Vagina (tissue), 2 donors: ENCODE data around the gene SRPK1. TPM values are rescaled to one million over a fixed set of nuclear protein-coding genes. Genes with fewer than 3 reads are reported as not detected.

Source experiments
- DNase-seq, 2 donors: peaks; one replicate each; pipeline ENCODE4 v3.0.0-alpha.2; 2017; ENCODE audit errors: extremely low spot score in 2 of 2
- H3K27ac ChIP-seq: fragments of 200-600 bp; sonication (generic); one replicate; pipeline ENCODE4 v1.5.1; 2019
- H3K27me3 ChIP-seq: fragments of 200-600 bp; sonication (generic); one replicate; pipeline ENCODE4 v1.5.1; 2019
- H3K36me3 ChIP-seq, 2 donors: fragments of 200-600 bp; sonication (generic); one replicate each; pipeline ENCODE4 v1.5.1; 2017 to 2019
- H3K4me1 ChIP-seq: fragments of 200-600 bp; sonication (generic); one replicate; pipeline ENCODE4 v1.5.1; 2019
- H3K4me3 ChIP-seq, 2 donors: fragments of 200-600 bp; sonication (generic); 1 replicate in 1 of 2; 2 replicates in 1 of 2; pipeline ENCODE4 v1.5.1; 2016 to 2019
- H3K9me3 ChIP-seq: fragments of 200-600 bp; sonication (generic); one replicate; pipeline ENCODE4 v1.5.1; 2019
- POLR2A ChIP-seq, 2 donors: fragments of 450-650 bp; IDR thresholded peaks; one replicate each; pipeline ENCODE4 v1.6.1; 2017; ENCODE audit warnings: antibody characterized with exemption in 2 of 2, mild to moderate bottlenecking in 2 of 2, moderate library complexity in 2 of 2
- POLR2AphosphoS5 ChIP-seq, 2 donors: sonication (generic); formaldehyde crosslinking; IDR thresholded peaks; one replicate each; pipeline ENCODE4 v1.9.0; 2017; ENCODE audit warnings: antibody characterized with exemption in 2 of 2, mild to moderate bottlenecking in 2 of 2, low read depth in 1 of 2; ENCODE audit not compliant: insufficient read depth in 1 of 2
- intact Hi-C: fragments of 100-400 bp; cut with DNase I; formaldehyde crosslinking; loops from one replicate; pipeline ENCODE4 v1.15.1; 2023
- total RNA-seq: library from RNA; depleted of rRNA; stranded (reverse); fragments of >200 nt; gene quantifications from one replicate; pipeline ENCODE4 v1.2.3, GENCODE V29; 2016
- TF ChIP-seq, protein P1 (sequence below), 3 experiments: fragments of 450-650 bp in 2 of 3; fragments of 200-600 bp in 1 of 3; sonication (generic) in 1 of 3; IDR thresholded peaks; one replicate each; pipeline ENCODE4 v1.5.1; 2017 to 2019; ENCODE audit warnings: antibody characterized with exemption in 3 of 3, mild to moderate bottlenecking in 2 of 3, moderate library complexity in 2 of 3

SRPK1 gene
- total RNA-seq, 1 donor from 2014 or later: 59.2 TPM

DNA sequence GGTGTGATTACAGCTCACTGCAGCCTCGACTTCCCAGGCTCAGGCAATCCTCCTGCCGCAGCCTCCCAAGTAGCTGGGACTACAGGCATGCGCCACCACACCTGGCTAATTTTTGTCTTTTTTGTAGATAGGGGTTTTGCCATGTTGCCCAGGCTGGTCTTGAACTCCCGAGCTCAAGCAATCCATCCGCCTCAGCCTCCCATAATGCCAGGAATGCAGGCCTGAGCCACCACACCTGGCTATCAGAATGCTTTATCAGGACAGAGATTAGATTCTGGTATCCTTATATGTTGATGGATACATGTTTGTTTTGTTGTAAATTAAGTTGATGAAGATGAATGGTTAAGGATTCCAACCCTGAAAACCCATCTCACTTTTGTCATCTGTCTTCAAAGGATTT, 91.6 kb downstream of the SRPK1 start:
- H3K27ac ChIP-seq: no peak overlapping the region
- TF ChIP-seq, protein P1, sequence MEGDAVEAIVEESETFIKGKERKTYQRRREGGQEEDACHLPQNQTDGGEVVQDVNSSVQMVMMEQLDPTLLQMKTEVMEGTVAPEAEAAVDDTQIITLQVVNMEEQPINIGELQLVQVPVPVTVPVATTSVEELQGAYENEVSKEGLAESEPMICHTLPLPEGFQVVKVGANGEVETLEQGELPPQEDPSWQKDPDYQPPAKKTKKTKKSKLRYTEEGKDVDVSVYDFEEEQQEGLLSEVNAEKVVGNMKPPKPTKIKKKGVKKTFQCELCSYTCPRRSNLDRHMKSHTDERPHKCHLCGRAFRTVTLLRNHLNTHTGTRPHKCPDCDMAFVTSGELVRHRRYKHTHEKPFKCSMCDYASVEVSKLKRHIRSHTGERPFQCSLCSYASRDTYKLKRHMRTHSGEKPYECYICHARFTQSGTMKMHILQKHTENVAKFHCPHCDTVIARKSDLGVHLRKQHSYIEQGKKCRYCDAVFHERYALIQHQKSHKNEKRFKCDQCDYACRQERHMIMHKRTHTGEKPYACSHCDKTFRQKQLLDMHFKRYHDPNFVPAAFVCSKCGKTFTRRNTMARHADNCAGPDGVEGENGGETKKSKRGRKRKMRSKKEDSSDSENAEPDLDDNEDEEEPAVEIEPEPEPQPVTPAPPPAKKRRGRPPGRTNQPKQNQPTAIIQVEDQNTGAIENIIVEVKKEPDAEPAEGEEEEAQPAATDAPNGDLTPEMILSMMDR (IDR thresholded peaks at IDR 0.05): no peak
- TF ChIP-seq POLR2AphosphoS5 (IDR thresholded peaks at IDR 0.05; ENCODE audit: insufficient read depth in 1 of 2, low read depth in 1 of 2) (no peak), POLR2A (IDR thresholded peaks at IDR 0.05) (no peak)

DNA sequence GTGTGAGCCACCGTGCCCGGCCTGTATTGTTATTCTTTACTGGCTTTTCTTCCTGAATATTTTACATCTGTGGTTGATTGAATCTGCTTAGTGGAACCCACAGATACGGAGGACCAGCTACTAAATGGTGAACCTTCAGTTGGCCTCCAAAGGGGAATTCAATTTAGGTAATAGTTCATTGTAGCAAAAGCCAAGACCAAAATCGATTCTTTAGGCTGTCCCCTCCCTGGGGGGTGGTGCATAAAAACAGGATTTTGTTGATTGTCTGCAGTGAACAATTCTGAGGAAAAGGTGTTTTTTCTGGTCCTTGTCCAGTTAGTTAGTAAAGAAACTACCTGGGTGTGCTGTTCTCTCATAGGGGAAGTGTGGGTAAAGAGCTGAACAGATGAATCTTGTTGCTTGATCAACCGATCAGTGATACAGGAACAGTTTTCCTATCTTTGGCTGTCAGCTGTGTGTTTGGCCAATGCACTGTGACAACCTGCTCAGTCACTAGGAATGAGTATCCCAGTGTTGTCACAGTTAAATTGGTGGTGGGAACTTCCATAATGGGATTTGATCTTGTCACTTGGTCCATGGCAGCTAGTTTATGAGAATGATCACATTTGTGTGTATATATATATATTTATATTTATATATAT, 96.2 kb downstream of the SRPK1 start:
- DNase-seq: no peak

More for the DNA sequence above, 91.6 kb downstream of the SRPK1 start:
- no peak overlapping the region for H3K4me3 ChIP-seq
- intact Hi-C loops: no loop called here
- H3K9me3 ChIP-seq: no peaks in the 10 kb centered on the region
- no peaks in the 10 kb centered on the region for H3K27me3 ChIP-seq
- no peaks in the 10 kb centered on the region for H3K36me3 ChIP-seq
- no peak for DNase-seq
- H3K4me1 ChIP-seq: no peaks in the 10 kb centered on the region

DNA sequence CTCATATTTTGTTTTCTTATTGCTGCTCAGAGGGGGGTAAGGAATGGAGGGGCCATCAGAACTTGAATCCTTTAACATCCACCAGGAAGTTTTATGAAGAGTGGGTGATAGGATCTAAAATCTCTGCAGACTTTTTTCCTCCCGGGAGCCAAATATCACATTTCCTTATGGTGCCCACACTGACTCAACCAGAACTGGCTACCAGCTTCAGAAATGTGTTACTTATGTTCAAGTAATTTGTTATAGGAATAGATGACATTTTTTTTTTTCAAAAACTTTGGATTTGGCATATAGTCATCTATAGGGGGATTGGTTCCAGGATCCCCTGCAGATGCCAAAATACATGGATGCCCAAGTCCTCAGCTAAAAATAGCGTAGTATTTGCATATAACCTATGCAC, 97.3 kb downstream of the SRPK1 start:
- H3K4me1 ChIP-seq: no peaks in the 10 kb centered on the region
- H3K27ac ChIP-seq: no peak overlapping the region
- no peak overlapping the region for H3K4me3 ChIP-seq
- intact Hi-C loops: no loop called here
- TF ChIP-seq POLR2A (IDR thresholded peaks at IDR 0.05) (no peak), POLR2AphosphoS5 (IDR thresholded peaks at IDR 0.05; ENCODE audit: insufficient read depth in 1 of 2, low read depth in 1 of 2) (no peak)
- TF ChIP-seq, protein P1 (IDR thresholded peaks at IDR 0.05): no peak
- no peaks in the 10 kb centered on the region for H3K27me3 ChIP-seq
- H3K36me3 ChIP-seq: no peaks in the 10 kb centered on the region
- no peaks in the 10 kb centered on the region for H3K9me3 ChIP-seq
- DNase-seq: no peak

More for the DNA sequence above, 96.2 kb downstream of the SRPK1 start:
- no peaks in the 10 kb centered on the region for H3K9me3 ChIP-seq
- intact Hi-C loops: no loop called here
- H3K27me3 ChIP-seq: no peaks in the 10 kb centered on the region
- H3K4me1 ChIP-seq: no peaks in the 10 kb centered on the region
- TF ChIP-seq, protein P1 (IDR thresholded peaks at IDR 0.05): no peak
- TF ChIP-seq POLR2AphosphoS5 (IDR thresholded peaks at IDR 0.05; ENCODE audit: insufficient read depth in 1 of 2, low read depth in 1 of 2) (no peak), POLR2A (IDR thresholded peaks at IDR 0.05) (no peak)
- H3K4me3 ChIP-seq: no peak overlapping the region
- no peak overlapping the region for H3K27ac ChIP-seq
- no peaks in the 10 kb centered on the region for H3K36me3 ChIP-seq

DNA sequence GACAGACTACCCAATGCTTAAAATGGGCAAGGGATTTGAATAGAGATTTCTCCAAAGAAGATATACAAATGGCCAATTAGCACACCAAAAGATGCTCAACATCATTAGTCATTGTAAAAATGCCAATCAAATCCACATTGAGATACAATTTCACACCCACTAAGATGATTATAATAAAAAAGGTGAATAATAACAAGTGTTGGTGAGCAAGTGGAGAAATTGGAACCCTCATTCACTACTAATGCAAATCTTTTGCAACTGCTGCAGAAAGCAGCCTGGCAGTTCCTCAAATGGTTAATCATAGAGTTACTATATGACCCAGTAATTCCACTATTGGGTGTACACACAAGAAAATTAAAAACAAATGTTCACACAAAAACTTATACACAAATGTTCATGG, 103.4 kb downstream of the SRPK1 start:
- no peak for TF ChIP-seq POLR2AphosphoS5 (IDR thresholded peaks at IDR 0.05; ENCODE audit: insufficient read depth in 1 of 2, low read depth in 1 of 2)
- TF ChIP-seq, protein P1 (IDR thresholded peaks at IDR 0.05): no peak
- TF ChIP-seq POLR2A (IDR thresholded peaks at IDR 0.05): no peak
- DNase-seq: no peak
- Histone ChIP-seq H3K27me3 (no peaks in the 10 kb centered on the region), H3K9me3 (no peaks in the 10 kb centered on the region), H3K36me3 (no peaks in the 10 kb centered on the region), H3K4me1 (no peaks in the 10 kb centered on the region), H3K4me3 (no peak overlapping the region), H3K27ac (no peak overlapping the region)
- intact Hi-C loops: no loop called here

DNA sequence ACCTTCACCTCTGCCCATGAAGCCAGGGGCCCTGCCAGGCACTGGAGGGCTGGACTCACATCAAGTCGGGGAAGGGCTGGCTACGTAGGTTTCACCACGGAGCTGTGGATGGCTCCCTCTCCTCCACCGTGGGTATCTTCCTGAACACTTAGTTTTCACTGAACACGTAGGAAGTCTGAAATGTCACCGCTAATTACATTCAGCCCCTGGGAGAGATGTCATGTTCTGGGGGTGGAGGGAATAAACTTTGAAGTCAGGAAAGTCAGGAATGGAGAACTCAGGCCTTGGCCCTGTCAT, 109.3 kb downstream of the SRPK1 start:
- TF ChIP-seq POLR2AphosphoS5 (IDR thresholded peaks at IDR 0.05; ENCODE audit: insufficient read depth in 1 of 2, low read depth in 1 of 2) (no peak), POLR2A (IDR thresholded peaks at IDR 0.05) (no peak)
- TF ChIP-seq, protein P1 (IDR thresholded peaks at IDR 0.05): no peak
- no peak for DNase-seq
- intact Hi-C loops: no loop called here

More for the DNA sequence above, 109.3 kb downstream of the SRPK1 start:
- Histone ChIP-seq H3K9me3 (no peaks in the 10 kb centered on the region), H3K27me3 (no peaks in the 10 kb centered on the region), H3K4me1 (no peaks in the 10 kb centered on the region), H3K36me3 (no peaks in the 10 kb centered on the region), H3K27ac (no peak overlapping the region), H3K4me3 (no peak overlapping the region)
